Spleen (tissue), 11 donors: ENCODE measurements around the gene ZNF747. TPM values are rescaled to one million over a fixed set of nuclear protein-coding genes. Genes with fewer than 3 reads are reported as not detected.

Experiments used
- DNase-seq: peaks from one replicate; pipeline ENCODE4 v3.0.0-alpha.2; 2020
- H3K27ac ChIP-seq, 8 donors: fragments of 200-600 bp; sonication (generic) in 7 of 8; 1 replicate in 4 of 8; 2 replicates in 4 of 8; pipeline versions ENCODE4 v1.5.0 to v1.8.0; 2016 to 2021; ENCODE audit warnings: inconsistent platforms in 4 of 8, mild to moderate bottlenecking in 4 of 8, moderate library complexity in 1 of 8
- H3K27me3 ChIP-seq, 7 donors: fragments of 200-600 bp; sonication (generic) in 6 of 7; replicated peaks in 1 of 7; 1 replicate in 4 of 7; 2 replicates in 3 of 7; pipeline versions ENCODE4 v1.5.0 to v1.8.0; 2016 to 2021; ENCODE audit warnings: inconsistent platforms in 3 of 7, mild to moderate bottlenecking in 1 of 7
- H3K36me3 ChIP-seq, 6 donors: fragments of 200-600 bp; sonication (generic) in 5 of 6; 1 replicate in 4 of 6; 2 replicates in 2 of 6; pipeline versions ENCODE4 v1.5.0 to v1.8.0; 2016 to 2021; ENCODE audit warnings: inconsistent platforms in 2 of 6
- H3K4me1 ChIP-seq, 6 donors: fragments of 200-600 bp; sonication (generic) in 5 of 6; 1 replicate in 3 of 6; 2 replicates in 3 of 6; pipeline versions ENCODE4 v1.5.0 to v1.8.0; 2016 to 2021; ENCODE audit warnings: inconsistent platforms in 3 of 6
- H3K4me3 ChIP-seq, 8 donors: fragments of 200-600 bp; sonication (generic) in 7 of 8; 1 replicate in 4 of 8; 2 replicates in 4 of 8; pipeline versions ENCODE4 v1.5.0 to v1.8.0; 2016 to 2021; ENCODE audit warnings: inconsistent platforms in 4 of 8, mild to moderate bottlenecking in 4 of 8, moderate library complexity in 2 of 8
- H3K9me3 ChIP-seq, 8 donors: fragments of 200-600 bp; sonication (generic) in 7 of 8; 1 replicate in 4 of 8; 2 replicates in 4 of 8; pipeline versions ENCODE4 v1.5.0 to v1.8.0; 2016 to 2021; ENCODE audit warnings: inconsistent platforms in 4 of 8
- CTCF ChIP-seq, 11 experiments: fragments of 200-600 bp in 7 of 11; fragments of 450-650 bp in 4 of 11; sonication (generic) in 4 of 11; IDR thresholded peaks in 8 of 11; conservative IDR thresholded peaks in 3 of 11; 1 replicate in 7 of 11; 2 replicates in 4 of 11; pipeline versions ENCODE4 v1.4.0 to v1.8.0; 2016 to 2021; ENCODE audit warnings: antibody characterized with exemption in 11 of 11, inconsistent platforms in 4 of 11, mild to moderate bottlenecking in 1 of 11
- POLR2A ChIP-seq, 3 donors: fragments of 450-650 bp; IDR thresholded peaks; one replicate each; pipeline ENCODE4 v1.5.1; 2017; ENCODE audit warnings: antibody characterized with exemption in 3 of 3, mild to moderate bottlenecking in 1 of 3
- POLR2AphosphoS5 ChIP-seq, 3 donors: sonication (generic); formaldehyde crosslinking; IDR thresholded peaks; one replicate each; pipeline ENCODE4 v1.5.1; 2017; ENCODE audit warnings: antibody characterized with exemption in 3 of 3
- WGBS, 5 donors: extraction: QIAGEN DNeasy Blood & Tissue Kit in 3 of 5; methylation state at CpG; one replicate each; pipeline versions ENCODE4 v1.1.5 to v1.1.7; 2013 to 2018; 5-methylcytosine and 5-hydroxymethylcytosine counted together
- intact Hi-C: fragments of 100-400 bp; cut with DNase I; formaldehyde crosslinking; loops from one replicate; pipeline ENCODE4 v1.15.0; 2023; ENCODE audit warnings: low total_unique reads
- polyA plus RNA-seq, 3 donors: library from polyadenylated mRNA; stranded (reverse); fragments of 200-250 nt; gene quantifications; one replicate each; pipeline ENCODE4 v1.2.1, GENCODE V29; 2013
- total RNA-seq, 7 donors: library from RNA; depleted of rRNA in 3 of 7; stranded (reverse); fragments of >200 nt in 3 of 7; fragmentation: NEBNext Ultra II Directional in 4 of 7; extraction: Animal tissue kit (Norgen Biotek cat#: 25700) in 4 of 7; gene quantifications; one replicate each; pipeline versions ENCODE4 v1.1.0 to v1.2.1, GENCODE V29; 2016 to 2021
- donor health status: healthy with polysubstance abuse.
- donor health status: DM: no; HTN: no; CAD: no; lungs with moderate emphysema.
- donor health status: DM: no; HTN: no; CAD: no.
- donor health status: Bipolar disorder and iron deficiency.
- donor health status: healthy.
- donor health status: DM: no; HTN: no; CAD: no.
- donor health status: DM: yes; HTN: yes; CAD: no.

ZNF747 gene
- total and polyA plus RNA-seq, 10 donors: 5.9 to 16.1 (median 10.9) TPM

- 0 to 1% (median 0%) methylated on average over 24 to 74 of the region's 74 CpGs for WGBS, 5 donors
- TF ChIP-seq POLR2AphosphoS5 (IDR thresholded peaks at IDR 0.05) (peak; percentile 80 to 89 (median 86)), CTCF (IDR thresholded peaks at IDR 0.05 in 8 of 11, conservative IDR thresholded peaks at IDR 0.05 in 3 of 11) (peak in 6 of 11 experiments; percentile 12 to 31 (median 24)), POLR2A (IDR thresholded peaks at IDR 0.05) (peak in 2 of 3 donors; percentile 23 to 42)
- Histone ChIP-seq H3K9me3 (no peaks in the 10 kb centered on the region), H3K4me3 (peak within 1 kb of the TSS; percentile 68 to 97 (median 80)), H3K27me3 (peaks cover 0 to 4% (median 0%) of the 10 kb centered on the region in 7 donors), H3K36me3 (peaks cover 0 to 35% (median 23%) of the 10 kb centered on the region in 6 donors), H3K27ac (peak within 1 kb of the TSS; percentile 96 to 99 (median 98)), H3K4me1 (peaks cover 17 to 90% (median 51%) of the 10 kb centered on the region in 6 donors)
- intact Hi-C loops: no loop called here
- DNase-seq: peak; percentile 99
Measured at GRCh38 chr16:30557957-30558788, 23.5 kb upstream of the ZNF747 start, which contains the start of gene ZNF764. ZNF764 (minus strand) TSS chr16:30558374; CDS start chr16:30558182, 192 bp downstream.

- intact Hi-C loops: no loop called here
Measured at GRCh38 chr16:30557707-30557956, 23.0 kb upstream of the ZNF747 start.

GRCh38 chr16:30556125-30556473 is 21.4 kb upstream of the ZNF747 start:
- intact Hi-C loops: no loop called here
- TF ChIP-seq POLR2AphosphoS5 (IDR thresholded peaks at IDR 0.05) (no peak), POLR2A (IDR thresholded peaks at IDR 0.05) (no peak), CTCF (IDR thresholded peaks at IDR 0.05 in 8 of 11, conservative IDR thresholded peaks at IDR 0.05 in 3 of 11) (no peak)
- no peak overlapping the region for H3K4me3 ChIP-seq

More at GRCh38 chr16:30557707-30557956, 23.0 kb upstream of the ZNF747 start:
- Histone ChIP-seq H3K4me1 (peaks cover 21 to 95% (median 54%) of the 10 kb centered on the region in 6 donors), H3K27me3 (peaks cover 0 to 4% (median 0%) of the 10 kb centered on the region in 7 donors), H3K27ac (peak overlapping the region; percentile 96 to 99 (median 98)), H3K9me3 (no peaks in the 10 kb centered on the region), H3K36me3 (peaks cover 0 to 40% (median 23%) of the 10 kb centered on the region in 6 donors), H3K4me3 (peak overlapping the region; percentile 68 to 97 (median 80))
- TF ChIP-seq POLR2AphosphoS5 (IDR thresholded peaks at IDR 0.05) (no peak), POLR2A (IDR thresholded peaks at IDR 0.05) (no peak), CTCF (IDR thresholded peaks at IDR 0.05 in 8 of 11, conservative IDR thresholded peaks at IDR 0.05 in 3 of 11) (peak in 1 of 11 experiments; percentile 14)
- 0 to 1% (median 0%) methylated on average over 14 to 17 of the region's 17 CpGs for WGBS, 5 donors
- DNase-seq: no peak

More at GRCh38 chr16:30556125-30556473, 21.4 kb upstream of the ZNF747 start:
- 83 to 90% (median 86%) methylated on average over 10 of the region's 10 CpGs for WGBS, 5 donors
- Histone ChIP-seq H3K36me3 (peaks cover 0 to 44% (median 23%) of the 10 kb centered on the region in 6 donors), H3K27ac (no peak overlapping the region), H3K4me1 (peaks cover 18 to 95% (median 61%) of the 10 kb centered on the region in 6 donors), H3K27me3 (peaks cover 0 to under 1% (median 0%) of the 10 kb centered on the region in 7 donors), H3K9me3 (no peaks in the 10 kb centered on the region)
- no peak for DNase-seq
